Hepatocyte (in vitro differentiated cells): ENCODE measurements around the gene SRC.

Experiments
- EZH2 ChIP-seq: fragments of 200-600 bp; sonication (generic); IDR thresholded peaks from 2 replicates; pipeline ENCODE4 v1.6.1; 2016; ENCODE audit warnings: antibody characterized with exemption, mild to moderate bottlenecking, borderline replicate concordance
- EZH2phosphoT487 ChIP-seq: fragments of 200-600 bp; sonication (generic); IDR thresholded peaks from one replicate; pipeline ENCODE4 v1.6.1; 2018; ENCODE audit warnings: antibody characterized with exemption, mild to moderate bottlenecking, low read depth, moderate library complexity; ENCODE audit not compliant: unreplicated experiment, severe bottlenecking
- TF ChIP-seq, protein P1 (sequence below): fragments of 200-600 bp; sonication (generic); IDR thresholded peaks from 2 replicates; pipeline ENCODE4 v1.5.1; 2016; ENCODE audit warnings: antibody characterized with exemption, mild to moderate bottlenecking; ENCODE audit not compliant: poor library complexity

DNA sequence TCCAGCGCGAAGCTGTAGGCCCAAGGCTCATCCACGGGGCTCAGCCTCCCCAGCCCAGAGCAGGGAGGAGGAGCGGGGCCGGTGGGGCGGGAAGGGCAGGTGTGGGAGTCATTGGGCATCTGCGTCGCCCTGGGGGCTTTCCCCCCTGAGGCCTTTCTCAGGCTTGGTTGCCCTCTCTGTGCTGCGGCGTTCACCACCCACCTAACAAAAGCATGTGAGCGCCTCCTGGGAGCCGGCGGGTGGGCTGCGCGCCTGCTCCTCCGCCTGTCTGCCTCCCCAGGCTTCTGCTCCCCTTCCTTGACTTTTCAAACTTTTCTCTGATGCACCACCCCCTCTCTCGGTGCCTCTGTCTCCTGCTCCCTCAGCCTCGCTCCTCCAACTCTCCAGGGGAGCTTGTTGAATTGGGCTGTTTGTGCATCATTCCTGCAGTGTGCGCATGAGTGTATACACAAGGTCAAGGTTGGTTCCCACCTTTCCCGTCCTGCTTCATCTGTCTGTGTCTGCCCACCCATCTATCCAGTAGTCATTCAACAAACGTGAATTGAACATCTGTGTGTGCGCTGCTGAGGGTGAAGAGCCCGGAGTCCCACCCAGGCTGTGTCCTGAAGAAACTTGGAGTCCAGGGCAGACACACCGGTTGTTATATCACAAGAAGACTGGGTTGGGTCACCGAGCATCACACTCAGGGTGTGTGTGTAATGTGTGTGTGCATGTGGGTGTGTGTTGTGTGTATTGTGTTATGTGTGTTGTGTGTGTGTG is 92.7 kb downstream of the SRC start:
- TF ChIP-seq, protein P1, sequence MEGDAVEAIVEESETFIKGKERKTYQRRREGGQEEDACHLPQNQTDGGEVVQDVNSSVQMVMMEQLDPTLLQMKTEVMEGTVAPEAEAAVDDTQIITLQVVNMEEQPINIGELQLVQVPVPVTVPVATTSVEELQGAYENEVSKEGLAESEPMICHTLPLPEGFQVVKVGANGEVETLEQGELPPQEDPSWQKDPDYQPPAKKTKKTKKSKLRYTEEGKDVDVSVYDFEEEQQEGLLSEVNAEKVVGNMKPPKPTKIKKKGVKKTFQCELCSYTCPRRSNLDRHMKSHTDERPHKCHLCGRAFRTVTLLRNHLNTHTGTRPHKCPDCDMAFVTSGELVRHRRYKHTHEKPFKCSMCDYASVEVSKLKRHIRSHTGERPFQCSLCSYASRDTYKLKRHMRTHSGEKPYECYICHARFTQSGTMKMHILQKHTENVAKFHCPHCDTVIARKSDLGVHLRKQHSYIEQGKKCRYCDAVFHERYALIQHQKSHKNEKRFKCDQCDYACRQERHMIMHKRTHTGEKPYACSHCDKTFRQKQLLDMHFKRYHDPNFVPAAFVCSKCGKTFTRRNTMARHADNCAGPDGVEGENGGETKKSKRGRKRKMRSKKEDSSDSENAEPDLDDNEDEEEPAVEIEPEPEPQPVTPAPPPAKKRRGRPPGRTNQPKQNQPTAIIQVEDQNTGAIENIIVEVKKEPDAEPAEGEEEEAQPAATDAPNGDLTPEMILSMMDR: no peak
- TF ChIP-seq EZH2phosphoT487 (no peak), EZH2 (no peak)
